ENCODE results near the gene MZB1.

MZB1 gene

GRCh38 chr5:139369181-139369580 lies 20.5 kb downstream of the MZB1 start:
- Mint-ChIP-seq H3K36me3 (ENCODE audit: low read depth) (peaks cover 58% of the 10 kb centered on the region), H3K4me1 (peaks cover 25% of the 10 kb centered on the region), H3K9me3 (no peaks in the 10 kb centered on the region), H3K27me3 (ENCODE audit: low read depth) (no peaks in the 10 kb centered on the region), H3K27ac (peak overlapping the region; percentile 38 to 67 (median 57)), H3K4me3 (no peak overlapping the region)
- TF ChIP-seq CTCF (IDR thresholded peaks at IDR 0.05; ENCODE audit: unreplicated experiment in 3 of 3): no peak

- Mint-ChIP-seq H3K4me3 (no peak overlapping the region), H3K9me3 (no peaks in the 10 kb centered on the region), H3K27ac (peak overlapping the region; percentile 57 to 67 (median 64)), H3K27me3 (ENCODE audit: low read depth) (no peaks in the 10 kb centered on the region), H3K36me3 (ENCODE audit: low read depth) (peaks cover 64% of the 10 kb centered on the region), H3K4me1 (peaks cover 26% of the 10 kb centered on the region)
- peak in 2 of 3 experiments; percentile 8 to 22 for TF ChIP-seq CTCF (IDR thresholded peaks at IDR 0.05; ENCODE audit: unreplicated experiment in 3 of 3)
Observed at GRCh38 chr5:139368613-139369012, 21.1 kb downstream of the MZB1 start.

GRCh38 chr5:139364466-139364865 lies 25.2 kb downstream of the MZB1 start:
- H3K4me1 Mint-ChIP-seq: peaks cover 27% of the 10 kb centered on the region
- H3K27ac Mint-ChIP-seq: peak overlapping the region; percentile 31 to 77 (median 66)
- H3K36me3 Mint-ChIP-seq (ENCODE audit: low read depth): peaks cover 55% of the 10 kb centered on the region
- no peak overlapping the region for H3K4me3 Mint-ChIP-seq
- TF ChIP-seq CTCF (IDR thresholded peaks at IDR 0.05; ENCODE audit: unreplicated experiment in 3 of 3): no peak
- H3K9me3 Mint-ChIP-seq: no peaks in the 10 kb centered on the region
- H3K27me3 Mint-ChIP-seq (ENCODE audit: low read depth): no peaks in the 10 kb centered on the region

GRCh38 chr5:139363937-139364336 lies 25.8 kb downstream of the MZB1 start:
- Mint-ChIP-seq H3K27me3 (ENCODE audit: low read depth) (no peaks in the 10 kb centered on the region), H3K27ac (peak overlapping the region; percentile 31 to 77 (median 66)), H3K9me3 (no peaks in the 10 kb centered on the region), H3K4me1 (peaks cover 23% of the 10 kb centered on the region), H3K4me3 (no peak overlapping the region), H3K36me3 (ENCODE audit: low read depth) (peaks cover 55% of the 10 kb centered on the region)
- TF ChIP-seq CTCF (IDR thresholded peaks at IDR 0.05; ENCODE audit: unreplicated experiment in 3 of 3): no peak

GRCh38 chr5:139361835-139362429 lies 27.8 kb downstream of the MZB1 start:
- H3K9me3 Mint-ChIP-seq: no peaks in the 10 kb centered on the region

More at GRCh38 chr5:139361835-139362429, 27.8 kb downstream of the MZB1 start:
- Mint-ChIP-seq H3K27me3 (ENCODE audit: low read depth) (peaks cover 4% of the 10 kb centered on the region), H3K36me3 (ENCODE audit: low read depth) (peaks cover 61% of the 10 kb centered on the region), H3K27ac (no peak overlapping the region), H3K4me1 (peaks cover 16% of the 10 kb centered on the region), H3K4me3 (no peak overlapping the region)
- TF ChIP-seq CTCF (IDR thresholded peaks at IDR 0.05; ENCODE audit: unreplicated experiment in 3 of 3): no peak
